Pancreas (tissue), 10 donors: ENCODE measurements around the gene BUB1. TPM values are rescaled to one million over a fixed set of nuclear protein-coding genes. Genes with fewer than 3 reads are reported as not detected.

Experiments used
- ATAC-seq, 4 donors: fragments of 200-7000 bp; cut with Tn5 transposase; one replicate each; pipeline versions ENCODE4 v1.8.0 to v1.9.1; 2020; ENCODE audit warnings: mild to moderate bottlenecking in 4 of 4, moderate library complexity in 4 of 4
- DNase-seq, 6 donors: peaks; one replicate each; pipeline ENCODE4 v3.0.0-alpha.2; 2020
- FAIRE-seq: peaks from 2 replicates; lab custom pipeline; 2012; peaks lifted over from hg19 to GRCh38; lab: Jason Lieb, UNC
- H3K27ac ChIP-seq, 4 donors: fragments of 200-600 bp; sonication (generic); 1 replicate in 3 of 4; 2 replicates in 1 of 4; pipeline versions ENCODE4 v1.5.0 to v1.8.0; 2020
- H3K27me3 ChIP-seq, 4 donors: fragments of 200-600 bp; one replicate each; pipeline ENCODE4 v1.8.0; 2021
- H3K36me3 ChIP-seq, 3 donors: fragments of 200-600 bp; sonication (generic) in 1 of 3; one replicate each; pipeline versions ENCODE4 v1.5.0 to v1.8.0; 2020 to 2021
- H3K4me1 ChIP-seq, 3 donors: fragments of 200-600 bp; one replicate each; pipeline ENCODE4 v1.8.0; 2021
- H3K4me3 ChIP-seq, 4 donors: fragments of 200-600 bp; sonication (generic) in 2 of 4; one replicate each; pipeline versions ENCODE4 v1.5.0 to v1.8.0; 2020 to 2021
- H3K9me3 ChIP-seq, 4 donors: fragments of 200-600 bp; one replicate each; pipeline ENCODE4 v1.8.0; 2021
- WGBS, 2 donors: extraction: QIAGEN DNeasy Blood & Tissue Kit; methylation state at CpG; one replicate each; pipeline ENCODE4 v1.1.7; 2013; 5-methylcytosine and 5-hydroxymethylcytosine counted together
- intact Hi-C, 3 donors: fragments of 100-400 bp; cut with DNase I; formaldehyde crosslinking; loops; one replicate each; pipeline versions ENCODE4 v1.11.1 to v1.14.2; 2022
- polyA plus RNA-seq, 2 donors: library from polyadenylated mRNA; stranded (reverse); fragments of 200-250 nt; gene quantifications; one replicate each; pipeline ENCODE4 v1.2.3, GENCODE V29; 2013
- total RNA-seq, 6 donors: library from RNA; stranded (reverse); fragmentation: NEBNext Ultra II Directional in 4 of 6; extraction: Animal tissue kit (Norgen Biotek cat#: 25700) in 4 of 6; gene quantifications; one replicate each; pipeline versions ENCODE4 v1.2.1 to v1.2.4, GENCODE V29; 2021 to 2023
- TF ChIP-seq, protein P1 (sequence below), 4 donors: fragments of 200-600 bp; sonication (generic) in 3 of 4; IDR thresholded peaks; one replicate each; pipeline versions ENCODE4 v1.5.0 to v1.8.0; 2021; ENCODE audit warnings: antibody characterized with exemption in 4 of 4
- donor health status: healthy with polysubstance abuse.
- donor health status: DM: no; HTN: no; CAD: no; lungs with moderate emphysema.
- donor health status: DM: no; HTN: no; CAD: no.
- donor health status: control.
- donor health status: control.
- donor health status: Bipolar disorder and iron deficiency.
- donor health status: DM: yes; HTN: yes; CAD: no.
- donor health status: DM: no; HTN: no; CAD: no.
- donor health status: DM: no; HTN: no; CAD: no.
- donor health status: DM: yes; HTN: yes; CAD: no.

BUB1 gene
- total and polyA plus RNA-seq, 8 donors, result 0.04 to 1.4 (median 0.17) TPM; not detected in 1

DNA sequence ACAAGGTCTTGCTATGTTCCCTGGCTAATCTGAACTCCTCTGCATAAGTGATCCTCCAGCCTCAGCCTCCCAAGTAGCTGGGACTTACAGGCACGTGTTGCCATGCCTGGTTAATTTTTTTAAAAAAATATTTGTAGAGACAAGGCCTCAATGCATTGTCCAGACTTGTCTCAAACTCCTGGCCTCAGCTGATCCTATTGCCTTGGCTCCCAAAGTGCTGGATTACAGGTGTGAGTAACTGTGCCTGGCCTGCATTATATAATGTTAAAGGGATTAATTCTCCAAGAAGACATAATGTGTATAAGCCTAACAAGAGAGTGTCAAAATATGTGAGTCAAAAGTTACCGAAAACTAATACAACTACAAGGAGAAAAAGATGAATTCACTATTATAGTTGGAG lies 32.2 kb downstream of the BUB1 start:
- no peak overlapping the region for H3K4me3 ChIP-seq
- H3K4me1 ChIP-seq, result no peaks in the 10 kb centered on the region
- no peaks in the 10 kb centered on the region for H3K27me3 ChIP-seq
- no peaks in the 10 kb centered on the region for H3K36me3 ChIP-seq
- ATAC-seq (no peak), DNase-seq (no peak), FAIRE-seq (no peak)
- no peaks in the 10 kb centered on the region for H3K9me3 ChIP-seq
- TF ChIP-seq, protein P1, sequence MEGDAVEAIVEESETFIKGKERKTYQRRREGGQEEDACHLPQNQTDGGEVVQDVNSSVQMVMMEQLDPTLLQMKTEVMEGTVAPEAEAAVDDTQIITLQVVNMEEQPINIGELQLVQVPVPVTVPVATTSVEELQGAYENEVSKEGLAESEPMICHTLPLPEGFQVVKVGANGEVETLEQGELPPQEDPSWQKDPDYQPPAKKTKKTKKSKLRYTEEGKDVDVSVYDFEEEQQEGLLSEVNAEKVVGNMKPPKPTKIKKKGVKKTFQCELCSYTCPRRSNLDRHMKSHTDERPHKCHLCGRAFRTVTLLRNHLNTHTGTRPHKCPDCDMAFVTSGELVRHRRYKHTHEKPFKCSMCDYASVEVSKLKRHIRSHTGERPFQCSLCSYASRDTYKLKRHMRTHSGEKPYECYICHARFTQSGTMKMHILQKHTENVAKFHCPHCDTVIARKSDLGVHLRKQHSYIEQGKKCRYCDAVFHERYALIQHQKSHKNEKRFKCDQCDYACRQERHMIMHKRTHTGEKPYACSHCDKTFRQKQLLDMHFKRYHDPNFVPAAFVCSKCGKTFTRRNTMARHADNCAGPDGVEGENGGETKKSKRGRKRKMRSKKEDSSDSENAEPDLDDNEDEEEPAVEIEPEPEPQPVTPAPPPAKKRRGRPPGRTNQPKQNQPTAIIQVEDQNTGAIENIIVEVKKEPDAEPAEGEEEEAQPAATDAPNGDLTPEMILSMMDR (IDR thresholded peaks at IDR 0.05), result no peak
- intact Hi-C loops, result no loop called here
- no peak overlapping the region for H3K27ac ChIP-seq
- 93 to 94% methylated on average over 2 of the region's 2 CpGs for WGBS, 2 donors

DNA sequence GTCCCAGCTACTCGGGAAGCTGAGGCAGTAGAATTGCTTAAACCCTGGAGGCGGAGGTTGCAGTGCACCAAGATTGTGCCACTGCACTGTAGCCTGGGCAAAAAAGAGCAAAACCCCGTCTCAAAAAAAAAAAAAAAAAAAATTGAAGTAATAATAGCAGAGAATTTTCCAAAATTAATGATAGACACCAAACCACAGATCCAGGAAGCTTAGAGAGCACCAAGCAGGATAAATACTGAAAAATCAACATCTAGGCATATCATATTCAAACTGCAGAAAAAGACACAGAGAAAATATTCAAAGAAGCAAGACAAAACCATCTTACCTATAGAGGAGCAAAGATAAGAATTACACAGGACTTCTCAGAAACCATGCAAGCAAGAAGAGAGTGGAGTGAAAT lies 33.5 kb downstream of the BUB1 start:
- Histone ChIP-seq H3K4me1 (no peaks in the 10 kb centered on the region), H3K27ac (no peak overlapping the region), H3K4me3 (no peak overlapping the region), H3K27me3 (no peaks in the 10 kb centered on the region), H3K36me3 (no peaks in the 10 kb centered on the region), H3K9me3 (no peaks in the 10 kb centered on the region)
- ATAC-seq (no peak), DNase-seq (no peak), FAIRE-seq (no peak)
- WGBS, 2 donors, result 94 to 95% methylated on average over 3 of the region's 3 CpGs
- intact Hi-C loops, result no loop called here
- TF ChIP-seq, protein P1 (IDR thresholded peaks at IDR 0.05), result no peak

DNA sequence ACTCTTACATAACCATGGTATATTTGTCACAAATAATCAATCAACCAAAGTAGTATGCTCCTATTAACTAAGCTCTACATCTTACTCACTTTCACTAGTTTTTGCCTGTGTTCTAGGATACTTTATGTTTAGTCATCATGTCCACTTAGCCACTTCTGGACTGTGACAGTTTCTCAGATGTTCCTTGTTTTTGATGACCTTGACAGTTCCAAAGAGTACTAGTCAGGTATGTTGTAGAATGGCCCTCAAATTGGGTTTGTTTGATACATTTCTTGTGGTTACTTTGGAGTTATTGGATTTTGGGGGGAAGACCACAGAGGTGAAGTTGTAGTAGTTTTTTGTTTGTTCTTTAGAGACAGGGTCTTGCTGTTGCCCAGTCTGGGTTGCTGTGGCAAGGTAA lies 35.5 kb downstream of the BUB1 start:
- ATAC-seq (no peak), FAIRE-seq (no peak), DNase-seq (no peak)
- Histone ChIP-seq H3K27me3 (no peaks in the 10 kb centered on the region), H3K36me3 (no peaks in the 10 kb centered on the region), H3K4me3 (no peak overlapping the region), H3K9me3 (no peaks in the 10 kb centered on the region), H3K27ac (no peak overlapping the region), H3K4me1 (no peaks in the 10 kb centered on the region)
- intact Hi-C loops, result no loop called here
- TF ChIP-seq, protein P1 (IDR thresholded peaks at IDR 0.05), result no peak

DNA sequence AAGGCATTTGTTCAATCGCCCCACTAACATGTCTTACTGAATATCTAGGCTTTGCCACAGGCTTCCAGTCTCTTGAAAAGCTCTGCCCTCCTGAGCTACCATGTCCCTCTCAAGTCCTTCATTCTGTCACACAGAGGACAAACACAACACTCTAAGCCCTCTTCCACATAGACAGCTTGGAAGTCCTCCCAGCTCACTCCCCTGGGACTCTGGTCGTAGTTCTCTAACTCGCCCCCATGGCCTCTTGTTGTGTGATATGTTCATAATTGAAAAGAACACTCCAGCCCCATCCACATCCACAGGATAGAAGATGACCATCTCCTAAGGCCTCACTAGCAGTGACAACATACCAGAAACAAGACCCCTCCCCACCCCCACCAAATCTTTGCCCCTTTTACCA lies 37.9 kb downstream of the BUB1 start:
- TF ChIP-seq, protein P1 (IDR thresholded peaks at IDR 0.05), result no peak
- Histone ChIP-seq H3K4me1 (no peaks in the 10 kb centered on the region), H3K27me3 (no peaks in the 10 kb centered on the region), H3K4me3 (no peak overlapping the region), H3K27ac (no peak overlapping the region), H3K9me3 (no peaks in the 10 kb centered on the region), H3K36me3 (no peaks in the 10 kb centered on the region)
- DNase-seq, result no peak
- 91 to 95% methylated on average over 3 of the region's 3 CpGs for WGBS, 2 donors
- no peak for ATAC-seq
- intact Hi-C loops, result no loop called here
- no peak for FAIRE-seq

DNA sequence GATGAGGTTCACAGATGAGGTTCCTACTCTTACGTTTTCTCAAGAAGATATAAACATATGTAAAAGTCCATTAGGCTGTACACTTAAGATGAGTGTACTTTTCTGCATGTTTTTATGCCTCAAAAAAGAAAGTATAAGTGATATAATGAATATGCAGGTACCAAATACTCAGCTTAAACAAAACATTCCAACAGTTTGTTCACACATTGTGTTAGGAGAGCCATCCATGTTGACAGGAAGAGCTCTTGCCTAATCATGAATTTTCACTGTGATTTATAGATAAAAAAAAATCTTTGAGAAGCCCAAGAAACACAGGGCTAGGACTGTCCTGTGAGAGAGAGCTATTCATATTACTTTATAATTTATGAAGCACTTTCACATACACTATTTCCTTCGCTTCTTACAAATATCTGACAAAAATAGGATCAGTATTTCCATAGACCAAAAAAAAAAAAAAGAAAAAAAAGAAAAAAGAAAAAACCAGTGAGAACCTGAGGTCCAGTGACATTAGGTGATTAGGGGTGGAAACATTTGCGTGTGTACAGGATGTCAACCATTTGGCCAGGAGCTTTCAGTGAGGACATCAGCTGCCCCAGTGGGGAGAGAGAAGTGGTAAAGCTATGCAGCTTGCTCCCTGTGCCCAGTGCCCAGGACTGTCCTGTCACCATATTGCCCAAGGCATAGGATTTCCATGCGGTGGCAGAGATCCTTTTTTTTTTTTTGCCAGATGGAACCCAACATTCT lies 38.7 kb downstream of the BUB1 start:
- H3K4me1 ChIP-seq, result no peaks in the 10 kb centered on the region
- FAIRE-seq, result no peak
- H3K36me3 ChIP-seq, result no peaks in the 10 kb centered on the region
- intact Hi-C loops, result no loop called here
- no peak for DNase-seq
- no peak overlapping the region for H3K27ac ChIP-seq
- H3K27me3 ChIP-seq, result no peaks in the 10 kb centered on the region
- 87 to 91% methylated on average over 4 of the region's 4 CpGs for WGBS, 2 donors
- ATAC-seq, result no peak
- no peak overlapping the region for H3K4me3 ChIP-seq
- no peaks in the 10 kb centered on the region for H3K9me3 ChIP-seq
- TF ChIP-seq, protein P1 (IDR thresholded peaks at IDR 0.05), result no peak
